Vagina (tissue), 2 donors: ENCODE results near the gene PROSER2.

Source experiments
- POLR2A ChIP-seq, 2 donors: fragments of 450-650 bp; IDR thresholded peaks; one replicate each; pipeline ENCODE4 v1.6.1; 2017; ENCODE audit warnings: antibody characterized with exemption in 2 of 2, mild to moderate bottlenecking in 2 of 2, moderate library complexity in 2 of 2
- TF ChIP-seq, protein P1 (sequence below), 3 experiments: fragments of 450-650 bp in 2 of 3; fragments of 200-600 bp in 1 of 3; sonication (generic) in 1 of 3; IDR thresholded peaks; one replicate each; pipeline ENCODE4 v1.5.1; 2017 to 2019; ENCODE audit warnings: antibody characterized with exemption in 3 of 3, mild to moderate bottlenecking in 2 of 3, moderate library complexity in 2 of 3

DNA sequence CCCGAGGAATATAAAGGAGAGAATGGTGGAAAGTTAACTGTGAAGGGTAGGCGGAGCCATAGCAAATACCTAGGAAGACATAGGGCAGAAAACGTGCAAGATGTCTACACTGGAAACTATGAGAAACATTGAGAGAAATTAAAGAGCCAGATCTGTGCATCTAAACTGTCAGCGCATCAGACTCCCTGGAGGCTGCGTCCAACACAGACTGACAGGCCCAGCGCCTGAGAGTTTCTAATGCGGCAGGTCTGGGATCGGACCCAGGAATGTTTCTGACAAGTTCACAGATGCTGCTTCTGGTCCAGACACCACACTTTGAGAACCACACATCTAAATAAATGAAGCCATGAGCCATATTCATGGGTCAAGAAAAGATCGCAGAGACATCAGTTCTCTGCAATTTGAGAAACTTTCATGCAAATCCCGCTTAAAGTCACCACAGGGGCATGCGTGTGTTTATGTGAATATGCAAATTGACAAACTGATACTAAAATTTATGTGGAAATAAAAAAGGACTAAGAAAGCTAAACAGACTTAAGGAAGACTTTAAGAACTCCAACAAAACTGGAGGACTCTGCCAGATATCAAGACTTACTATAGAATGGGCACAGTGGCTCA is 38.8 kb downstream of the PROSER2 start:
- TF ChIP-seq, protein P1, sequence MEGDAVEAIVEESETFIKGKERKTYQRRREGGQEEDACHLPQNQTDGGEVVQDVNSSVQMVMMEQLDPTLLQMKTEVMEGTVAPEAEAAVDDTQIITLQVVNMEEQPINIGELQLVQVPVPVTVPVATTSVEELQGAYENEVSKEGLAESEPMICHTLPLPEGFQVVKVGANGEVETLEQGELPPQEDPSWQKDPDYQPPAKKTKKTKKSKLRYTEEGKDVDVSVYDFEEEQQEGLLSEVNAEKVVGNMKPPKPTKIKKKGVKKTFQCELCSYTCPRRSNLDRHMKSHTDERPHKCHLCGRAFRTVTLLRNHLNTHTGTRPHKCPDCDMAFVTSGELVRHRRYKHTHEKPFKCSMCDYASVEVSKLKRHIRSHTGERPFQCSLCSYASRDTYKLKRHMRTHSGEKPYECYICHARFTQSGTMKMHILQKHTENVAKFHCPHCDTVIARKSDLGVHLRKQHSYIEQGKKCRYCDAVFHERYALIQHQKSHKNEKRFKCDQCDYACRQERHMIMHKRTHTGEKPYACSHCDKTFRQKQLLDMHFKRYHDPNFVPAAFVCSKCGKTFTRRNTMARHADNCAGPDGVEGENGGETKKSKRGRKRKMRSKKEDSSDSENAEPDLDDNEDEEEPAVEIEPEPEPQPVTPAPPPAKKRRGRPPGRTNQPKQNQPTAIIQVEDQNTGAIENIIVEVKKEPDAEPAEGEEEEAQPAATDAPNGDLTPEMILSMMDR (IDR thresholded peaks at IDR 0.05): no peak
- TF ChIP-seq POLR2A (IDR thresholded peaks at IDR 0.05): no peak
